Activated naive CD4-positive, alpha-beta T cell treated with anti-CD3 and anti-CD28 coated beads, Interleukin-2, amount 50 U/mL, for 72 hours (primary cell): ENCODE measurements around the gene PCSK5. TPM values are rescaled to one million over a fixed set of nuclear protein-coding genes. Genes with fewer than 3 reads are reported as not detected.

Experiments
- ATAC-seq, 2 donors: fragments of 150-1000 bp; cut with Tn5 transposase; 2 replicates each; pipeline ENCODE4 v1.10.0; 2021; ENCODE audit warnings: mild to moderate bottlenecking in 2 of 2, moderate library complexity in 2 of 2
- DNase-seq, 2 donors: peaks; one replicate each; pipeline ENCODE4 v3.0.0; 2021 to 2022; ENCODE audit warnings: low spot score in 2 of 2
- H3K27ac Mint-ChIP-seq, 2 donors: one replicate each; pipeline ENCODE4 v1.8.0; 2022; ENCODE audit warnings: mild to moderate bottlenecking in 2 of 2, mixed read lengths in 2 of 2
- H3K36me3 Mint-ChIP-seq, 2 donors: one replicate each; pipeline ENCODE4 v1.8.0; 2022; ENCODE audit warnings: mixed read lengths in 2 of 2
- H3K9me3 Mint-ChIP-seq, 2 donors: one replicate each; pipeline ENCODE4 v1.8.0; 2022; ENCODE audit warnings: mixed read lengths in 2 of 2
- total RNA-seq, 2 donors: library from RNA; stranded (reverse); gene quantifications; one replicate each; pipeline ENCODE4 v1.2.3, GENCODE V29; 2022

Gene PCSK5
- total RNA-seq, 2 donors from 2014 or later = 1.6 to 6.3 TPM

DNA sequence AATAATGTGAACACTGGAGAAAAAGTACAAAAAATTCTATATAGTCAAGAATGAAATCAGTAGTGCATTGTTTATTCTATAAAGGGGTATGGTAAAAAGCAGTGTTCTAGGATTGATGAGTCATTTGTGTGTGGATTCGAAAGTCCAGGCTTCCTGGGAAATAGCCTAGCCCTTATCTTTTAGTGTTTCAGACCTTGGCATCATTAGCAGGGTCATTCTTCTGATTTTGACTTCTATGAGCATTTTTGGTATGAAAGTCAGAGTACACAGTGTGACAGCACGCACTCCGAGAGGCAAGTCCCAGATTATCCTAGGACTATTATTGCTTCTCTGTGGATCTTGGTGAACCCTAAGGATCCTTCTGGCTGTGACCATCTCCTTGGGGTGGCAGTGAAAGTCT is 16.9 kb downstream of the PCSK5 start:
- Mint-ChIP-seq H3K9me3 (peaks cover 0 to 11% of the 10 kb centered on the region in 2 donors), H3K36me3 (peaks cover 7 to 8% of the 10 kb centered on the region in 2 donors), H3K27ac (no peak overlapping the region)
- DNase-seq (no peak), ATAC-seq (no peak)

DNA sequence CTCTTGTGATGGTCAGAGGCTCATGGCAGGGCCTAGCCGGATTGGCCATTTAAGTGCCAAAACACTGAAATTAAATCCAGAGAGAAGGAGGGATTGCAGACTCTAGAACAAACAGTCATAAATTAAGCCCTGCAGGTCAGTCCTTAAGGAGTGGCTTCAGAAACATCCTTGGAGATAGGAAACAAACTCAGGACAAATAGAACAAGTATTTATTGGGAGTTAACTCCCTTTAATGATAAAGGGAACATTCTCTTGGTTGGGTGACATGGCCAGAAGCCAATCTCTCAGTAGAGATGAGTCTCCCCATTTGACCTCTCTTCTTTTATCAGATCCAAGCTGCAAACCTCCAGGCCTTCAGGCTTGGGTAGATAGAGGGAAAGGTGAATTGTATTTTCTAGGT is 17.4 kb downstream of the PCSK5 start:
- no peak for DNase-seq
- H3K27ac Mint-ChIP-seq = no peak overlapping the region
- ATAC-seq = no peak
- peaks cover 0 to 11% of the 10 kb centered on the region in 2 donors for H3K9me3 Mint-ChIP-seq
- peaks cover 7 to 14% of the 10 kb centered on the region in 2 donors for H3K36me3 Mint-ChIP-seq

DNA sequence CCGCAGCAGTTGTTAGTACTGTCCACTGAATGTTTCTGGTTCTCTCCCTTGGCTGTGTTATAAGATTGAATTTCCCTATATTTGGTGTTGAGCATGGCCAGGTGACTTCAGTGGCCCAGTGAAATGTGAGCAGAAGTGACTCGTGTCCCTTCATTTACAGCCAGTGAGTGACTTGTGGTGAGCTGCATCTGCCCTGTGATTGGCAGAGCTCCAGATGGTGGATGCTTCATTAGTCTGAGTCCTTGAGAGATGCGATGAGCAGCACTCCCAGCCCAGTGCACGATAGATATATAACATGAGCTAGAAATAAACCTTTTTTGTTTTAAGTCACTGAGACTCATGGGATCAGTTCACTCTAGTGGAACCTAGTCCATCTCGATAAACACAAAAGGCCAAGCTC is 19.3 kb downstream of the PCSK5 start:
- no peak for DNase-seq
- ATAC-seq = no peak
- no peak overlapping the region for H3K27ac Mint-ChIP-seq
- H3K9me3 Mint-ChIP-seq = peaks cover 0 to 11% of the 10 kb centered on the region in 2 donors
- H3K36me3 Mint-ChIP-seq = peaks cover 7 to 20% of the 10 kb centered on the region in 2 donors

DNA sequence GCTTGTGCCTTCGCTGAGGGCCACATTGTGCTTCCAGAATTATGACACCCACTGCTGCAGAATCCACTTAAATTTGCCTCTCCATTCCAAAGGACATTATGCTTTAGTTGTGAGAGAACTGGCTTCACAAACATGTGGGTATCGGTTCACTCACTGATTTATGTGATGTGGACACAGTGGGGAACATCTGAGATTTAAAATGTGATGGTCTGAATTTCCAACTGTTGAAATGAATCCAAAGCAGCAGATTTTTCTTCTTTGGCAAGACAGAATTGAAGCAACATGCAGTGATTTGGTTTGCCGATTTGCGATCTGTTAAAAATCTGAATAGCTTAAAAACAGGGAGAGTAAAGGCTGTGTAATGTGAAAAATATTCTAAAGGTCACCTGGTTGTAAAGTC is 20.3 kb downstream of the PCSK5 start:
- peaks cover 7 to 20% of the 10 kb centered on the region in 2 donors for H3K36me3 Mint-ChIP-seq
- no peak overlapping the region for H3K27ac Mint-ChIP-seq
- ATAC-seq (no peak), DNase-seq (no peak)
- H3K9me3 Mint-ChIP-seq = peaks cover 0 to 11% of the 10 kb centered on the region in 2 donors

DNA sequence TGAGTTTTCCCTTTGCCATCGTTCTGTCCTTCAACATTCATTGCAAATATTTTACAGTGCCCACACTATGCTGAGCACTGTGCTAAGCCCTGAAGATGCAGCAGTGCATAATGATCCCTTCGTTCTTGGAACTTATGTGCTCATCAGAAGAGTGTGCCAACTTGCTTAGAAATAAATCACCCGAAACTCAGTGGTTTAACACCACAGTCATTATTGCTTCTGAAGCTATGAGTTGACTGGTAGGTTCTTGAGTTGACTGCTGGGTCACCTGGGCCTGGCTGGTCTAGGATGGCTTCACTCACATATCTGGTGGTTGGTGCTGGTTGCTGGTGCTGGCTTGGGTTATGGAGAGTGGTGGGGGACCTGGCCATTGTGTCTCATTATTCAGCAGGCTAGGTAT is 20.9 kb downstream of the PCSK5 start:
- Mint-ChIP-seq H3K36me3 (peaks cover 7 to 20% of the 10 kb centered on the region in 2 donors), H3K27ac (no peak overlapping the region), H3K9me3 (peaks cover 0 to 11% of the 10 kb centered on the region in 2 donors)
- ATAC-seq = peak; percentile 96 to 98
- peak in 1 of 2 donors; percentile 38 for DNase-seq

DNA sequence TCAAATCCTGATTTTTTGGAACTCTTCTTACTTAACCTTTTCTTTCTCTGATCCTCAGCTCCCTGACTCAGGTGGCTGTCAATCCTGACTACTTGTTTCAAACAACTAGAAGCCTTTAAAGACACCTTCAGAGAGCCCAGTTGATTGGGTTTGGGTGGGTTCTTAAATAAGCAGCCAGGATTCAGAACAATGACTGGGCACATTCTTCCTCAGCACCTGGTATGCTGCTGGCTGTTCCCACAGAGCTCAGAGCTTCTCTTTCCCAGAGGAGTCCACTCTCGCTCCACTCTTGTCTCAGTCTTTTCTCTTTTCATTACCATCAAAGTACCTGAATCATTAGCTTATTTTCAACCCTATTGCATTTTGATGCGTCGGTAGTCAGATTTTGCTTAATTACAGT is 22.5 kb downstream of the PCSK5 start:
- no peak overlapping the region for H3K27ac Mint-ChIP-seq
- ATAC-seq (no peak), DNase-seq (no peak)
- H3K36me3 Mint-ChIP-seq = peaks cover 7 to 20% of the 10 kb centered on the region in 2 donors
- H3K9me3 Mint-ChIP-seq = peaks cover 0 to 6% of the 10 kb centered on the region in 2 donors

DNA sequence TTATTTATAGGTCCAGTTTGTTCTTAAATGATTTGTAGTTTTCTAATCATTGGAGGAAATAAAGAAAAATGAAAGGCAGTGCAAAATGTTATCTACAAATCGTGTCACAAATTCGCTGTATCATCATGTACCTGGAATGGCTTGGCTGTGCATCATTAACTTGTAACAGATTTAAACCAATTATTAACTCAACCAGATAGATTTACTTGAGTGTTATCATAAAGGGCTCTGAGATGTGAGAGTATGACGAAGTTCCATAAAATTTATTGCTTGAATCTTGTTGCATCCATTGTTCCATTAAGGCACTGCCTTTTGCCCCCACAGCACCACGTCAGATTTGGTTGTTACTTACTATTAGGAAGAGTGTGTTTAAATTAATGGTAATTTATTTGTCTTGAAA is 23.5 kb downstream of the PCSK5 start:
- Mint-ChIP-seq H3K9me3 (no peaks in the 10 kb centered on the region), H3K36me3 (peaks cover 7 to 20% of the 10 kb centered on the region in 2 donors), H3K27ac (no peak overlapping the region)
- no peak for ATAC-seq
- no peak for DNase-seq

DNA sequence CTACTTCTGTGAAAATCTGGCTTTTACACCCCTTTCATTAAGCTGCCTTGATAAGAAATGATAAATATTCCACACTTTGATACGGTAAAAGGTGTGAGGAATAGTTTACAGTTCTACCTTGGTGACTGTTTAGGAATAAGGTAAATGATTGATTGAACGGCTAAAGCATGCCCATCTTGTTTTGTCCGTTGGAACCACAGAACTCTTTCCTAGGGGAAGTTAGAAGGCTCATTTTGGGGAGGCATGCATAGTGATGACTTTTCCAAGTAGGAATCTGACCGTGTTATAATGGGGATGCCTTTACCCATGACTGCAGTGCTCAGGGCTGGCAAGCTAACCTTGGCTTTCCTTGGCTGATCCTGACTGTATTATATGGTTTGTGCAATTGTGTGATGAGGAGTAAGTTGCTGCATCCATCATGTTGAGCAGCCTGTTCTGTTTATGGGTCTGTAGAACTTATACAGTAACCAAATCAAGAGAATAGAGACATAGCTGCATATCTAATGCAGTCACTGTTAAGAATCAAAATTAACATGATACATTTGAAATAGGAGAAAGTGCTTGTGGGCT is 24.5 kb downstream of the PCSK5 start:
- H3K27ac Mint-ChIP-seq = no peak overlapping the region
- peaks cover 7 to 20% of the 10 kb centered on the region in 2 donors for H3K36me3 Mint-ChIP-seq
- no peaks in the 10 kb centered on the region for H3K9me3 Mint-ChIP-seq
- no peak for ATAC-seq
- DNase-seq = no peak

DNA sequence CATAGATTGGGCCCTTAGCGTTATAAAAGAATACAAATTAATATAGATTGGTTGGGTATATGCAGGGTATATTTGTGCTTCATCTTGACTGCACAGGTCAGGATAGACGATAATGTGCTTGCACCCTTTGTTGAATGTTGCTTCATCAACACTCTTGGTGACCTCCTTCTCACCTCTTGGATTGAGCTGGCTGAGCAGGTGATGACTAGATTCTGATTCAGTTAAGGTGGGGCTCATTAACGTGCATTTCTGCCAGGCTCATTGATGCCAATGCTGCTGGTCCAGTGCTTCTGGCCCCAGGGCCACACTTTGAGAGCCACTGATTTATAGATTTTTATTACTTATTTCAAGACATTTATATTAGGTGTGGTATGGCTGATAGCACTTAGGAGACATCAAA is 27.7 kb downstream of the PCSK5 start:
- peaks cover 3 to 4% of the 10 kb centered on the region in 2 donors for H3K36me3 Mint-ChIP-seq
- no peak overlapping the region for H3K27ac Mint-ChIP-seq
- ATAC-seq (peak in 1 of 2 donors; percentile 86), DNase-seq (no peak)
- peaks cover 3 to 5% of the 10 kb centered on the region in 2 donors for H3K9me3 Mint-ChIP-seq

DNA sequence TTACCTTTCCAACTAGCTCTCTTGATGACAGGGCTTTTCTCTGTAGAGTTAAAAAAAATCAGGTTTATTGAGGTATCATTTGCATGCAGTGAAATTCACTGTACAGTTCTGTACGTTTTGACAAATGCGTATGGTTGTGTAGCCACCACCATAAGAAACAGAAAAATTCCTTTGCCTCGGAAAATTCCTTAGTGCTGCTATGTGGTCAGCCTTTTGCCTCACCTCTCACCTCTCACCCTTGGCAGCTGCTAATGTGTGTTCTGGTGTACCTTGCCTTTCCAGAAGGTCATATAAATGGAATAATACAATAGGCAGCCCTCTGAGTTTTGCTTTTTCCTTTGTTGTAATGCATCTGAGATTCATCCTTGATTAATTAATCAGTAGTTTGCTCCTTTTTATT is 28.4 kb downstream of the PCSK5 start:
- DNase-seq = no peak
- Mint-ChIP-seq H3K9me3 (peaks cover 3 to 5% of the 10 kb centered on the region in 2 donors), H3K27ac (no peak overlapping the region), H3K36me3 (peaks cover 0 to 7% of the 10 kb centered on the region in 2 donors)
- ATAC-seq = no peak

DNA sequence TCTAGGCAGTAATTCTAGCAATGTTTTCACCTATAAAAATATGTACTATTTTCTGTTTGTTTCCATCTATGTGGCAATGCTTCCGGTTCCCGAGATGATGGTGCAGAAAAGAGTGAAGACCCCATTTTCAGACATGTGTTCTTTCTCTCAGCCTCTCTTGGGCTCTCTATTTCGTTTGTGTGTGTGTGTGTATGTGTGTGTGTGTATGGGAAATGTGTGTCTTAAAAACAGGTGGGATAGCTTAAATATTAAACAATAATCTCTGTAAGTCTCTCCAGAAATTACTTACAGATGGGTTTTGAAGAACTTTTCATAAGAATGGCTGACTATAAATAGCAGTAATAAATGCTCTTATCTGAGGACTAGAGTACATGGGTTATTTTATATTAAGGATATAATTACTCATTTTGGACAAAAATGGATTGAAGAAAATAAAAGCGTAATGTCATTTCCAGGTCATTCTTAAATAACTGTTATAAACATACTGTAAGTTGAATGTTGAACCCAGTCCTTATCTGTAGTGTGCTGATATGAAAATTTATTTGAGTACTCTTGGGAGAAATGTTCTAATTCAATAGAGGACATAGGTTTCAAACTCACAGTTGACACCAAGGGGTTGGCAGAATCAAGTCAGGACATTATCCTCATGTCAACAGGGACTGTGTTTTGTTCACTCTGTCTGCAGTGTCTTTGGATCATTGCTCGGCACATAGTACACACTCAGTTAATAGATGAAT is 31.1 kb downstream of the PCSK5 start:
- Mint-ChIP-seq H3K27ac (no peak overlapping the region), H3K9me3 (peaks cover 3 to 5% of the 10 kb centered on the region in 2 donors), H3K36me3 (peaks cover 0 to 9% of the 10 kb centered on the region in 2 donors)
- no peak for ATAC-seq
- no peak for DNase-seq

DNA sequence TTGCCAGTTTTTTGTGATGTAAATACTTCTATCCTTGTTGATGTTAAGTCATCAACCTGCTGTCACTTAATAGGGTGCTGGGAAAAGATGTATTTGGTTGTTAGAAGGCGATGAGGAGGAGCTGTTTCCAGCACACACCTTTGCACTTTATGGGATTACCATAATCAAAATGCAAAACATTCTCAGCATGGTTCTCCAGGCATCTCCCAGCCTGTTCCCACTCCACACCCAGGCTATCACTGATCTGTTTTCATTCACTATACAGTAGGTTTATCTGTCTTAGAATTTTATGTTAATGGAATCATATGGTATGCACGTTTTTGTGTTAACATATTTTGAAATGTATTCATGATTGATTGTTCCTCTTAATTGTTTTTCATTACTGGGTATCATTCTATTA is 35.9 kb downstream of the PCSK5 start:
- Mint-ChIP-seq H3K9me3 (peaks cover 3 to 9% of the 10 kb centered on the region in 2 donors), H3K27ac (no peak overlapping the region), H3K36me3 (peaks cover 0 to 9% of the 10 kb centered on the region in 2 donors)
- DNase-seq (no peak), ATAC-seq (no peak)

DNA sequence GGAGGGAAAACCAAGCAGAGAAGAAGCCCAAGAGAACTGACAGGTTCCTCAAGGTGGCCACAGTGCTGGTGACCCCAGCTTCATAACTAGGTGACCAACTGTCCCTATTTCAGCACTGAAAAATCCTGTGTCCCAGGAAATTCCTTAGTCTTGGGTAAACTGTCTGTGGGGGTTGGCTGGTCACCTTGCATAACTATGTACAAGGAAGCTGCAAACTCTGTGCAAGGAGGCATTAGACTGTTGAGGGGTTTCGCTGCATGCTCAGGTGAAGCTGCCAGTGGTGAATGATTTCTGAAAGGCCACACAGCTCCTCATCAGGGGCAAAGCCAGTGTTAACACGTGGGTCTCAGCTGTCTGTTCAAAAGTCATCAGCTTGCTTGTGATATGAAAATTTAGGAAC is 36.9 kb downstream of the PCSK5 start:
- DNase-seq = no peak
- ATAC-seq = no peak
- peak overlapping the region in 1 of 2 donors; percentile 39 for H3K27ac Mint-ChIP-seq
- H3K9me3 Mint-ChIP-seq = peaks cover under 1 to 9% of the 10 kb centered on the region in 2 donors
- H3K36me3 Mint-ChIP-seq = peaks cover 0 to 9% of the 10 kb centered on the region in 2 donors

DNA sequence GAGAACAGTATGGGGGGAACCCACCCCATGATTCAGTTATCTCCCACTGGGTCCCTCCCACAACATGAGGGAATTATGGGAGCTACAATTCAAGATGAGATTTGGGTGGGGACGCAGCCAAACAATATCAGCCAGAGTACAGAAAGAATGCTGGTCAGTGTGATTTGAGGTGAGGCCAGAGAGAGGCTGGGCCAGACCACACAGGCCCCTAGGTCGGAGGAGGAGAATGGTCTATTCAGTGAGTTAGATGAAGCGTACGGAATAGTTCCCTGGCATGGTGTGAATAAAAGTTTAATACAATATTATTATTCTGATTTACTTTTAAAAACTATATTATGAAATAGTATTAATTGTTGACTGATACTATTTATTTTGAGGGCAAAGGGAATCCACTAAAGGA is 39.7 kb downstream of the PCSK5 start:
- DNase-seq (no peak), ATAC-seq (no peak)
- no peak overlapping the region for H3K27ac Mint-ChIP-seq
- H3K36me3 Mint-ChIP-seq = peaks cover 0 to 7% of the 10 kb centered on the region in 2 donors
- H3K9me3 Mint-ChIP-seq = peaks cover 0 to 3% of the 10 kb centered on the region in 2 donors

DNA sequence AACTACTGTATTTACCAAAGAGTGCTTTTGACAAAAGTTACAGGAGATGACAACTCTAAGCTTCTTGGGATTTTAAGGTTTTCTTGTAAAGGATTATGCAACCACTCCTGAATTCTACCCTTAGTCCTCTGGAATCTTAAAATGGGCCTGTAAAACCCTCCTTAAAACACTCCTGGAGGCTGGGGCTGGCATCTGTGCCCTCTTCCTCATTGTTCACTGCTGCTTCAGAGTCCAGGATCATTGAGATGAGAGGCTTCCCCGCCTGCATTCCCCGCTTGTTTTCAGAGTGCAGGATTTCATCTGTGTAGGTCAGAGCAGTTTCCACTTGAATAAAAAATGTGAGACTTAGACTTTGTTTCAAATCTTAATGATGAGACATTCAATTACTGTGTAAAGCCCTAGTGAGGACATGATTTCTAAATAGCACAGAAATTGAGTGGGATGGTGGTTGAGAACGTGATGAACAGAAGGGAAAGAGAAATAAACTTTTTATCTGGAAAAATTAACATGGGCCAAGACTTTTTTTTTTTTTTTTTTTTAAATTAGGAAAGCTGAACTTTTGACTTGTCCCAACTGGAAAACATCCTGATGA is 40.4 kb downstream of the PCSK5 start:
- no peak for ATAC-seq
- H3K9me3 Mint-ChIP-seq = peaks cover 0 to 3% of the 10 kb centered on the region in 2 donors

DNA sequence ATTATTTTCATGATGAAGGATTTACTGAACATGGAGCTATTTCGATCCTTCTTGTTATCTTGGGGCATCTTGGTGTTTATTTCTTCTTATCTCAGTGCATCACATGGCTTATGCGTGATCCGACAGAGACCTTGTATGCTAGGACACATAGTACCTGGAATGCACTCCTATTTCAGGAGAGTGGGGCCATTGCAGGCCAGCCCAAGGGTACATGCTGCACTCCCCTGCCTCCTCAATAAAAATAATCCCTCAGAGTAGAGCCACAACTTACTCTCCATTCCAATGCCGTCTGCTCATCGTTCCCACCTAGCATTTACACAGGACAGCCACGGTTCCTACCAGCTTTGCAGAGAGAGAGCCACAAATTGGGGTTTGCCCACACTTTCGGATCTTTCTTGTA is 43.5 kb downstream of the PCSK5 start:
- no peak overlapping the region for H3K27ac Mint-ChIP-seq
- DNase-seq = no peak
- H3K9me3 Mint-ChIP-seq = peaks cover 0 to 3% of the 10 kb centered on the region in 2 donors
- no peak for ATAC-seq
- peaks cover 9 to 11% of the 10 kb centered on the region in 2 donors for H3K36me3 Mint-ChIP-seq

More for the DNA sequence above, 40.4 kb downstream of the PCSK5 start:
- H3K27ac Mint-ChIP-seq = no peak overlapping the region
- peaks cover 0 to 7% of the 10 kb centered on the region in 2 donors for H3K36me3 Mint-ChIP-seq
- no peak for DNase-seq

DNA sequence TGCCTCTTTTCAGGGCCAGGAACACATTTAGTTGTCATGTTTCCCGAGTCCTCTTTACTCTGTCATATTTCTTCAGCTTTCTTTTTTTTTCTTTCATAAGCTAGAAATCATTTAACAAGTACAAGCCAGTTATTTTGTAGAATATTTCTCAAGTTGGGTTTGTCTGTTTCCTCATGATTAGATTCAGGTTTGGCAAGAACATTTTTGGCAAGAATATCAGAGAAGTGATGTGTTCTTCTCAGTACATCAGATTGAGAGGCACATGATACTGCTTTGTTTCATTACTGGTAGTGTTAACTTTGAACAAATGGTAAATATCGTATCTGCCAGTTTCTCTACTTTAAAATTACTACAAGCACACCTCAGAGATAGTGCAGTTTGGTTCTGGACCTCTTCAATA is 45.1 kb downstream of the PCSK5 start:
- ATAC-seq (no peak), DNase-seq (no peak)
- Mint-ChIP-seq H3K9me3 (no peaks in the 10 kb centered on the region), H3K27ac (no peak overlapping the region), H3K36me3 (peaks cover 9 to 13% of the 10 kb centered on the region in 2 donors)
